Stomach smooth muscle (tissue), 2 donors: ENCODE measurements around the gene GRM3.

Source experiments
- H3K27ac ChIP-seq: one replicate; pipeline ENCODE4 v1.7.0; 2013; ENCODE audit warnings: mild to moderate bottlenecking, low read length, inconsistent platforms
- H3K27me3 ChIP-seq, 2 donors: one replicate each; pipeline ENCODE4 v1.7.0; 2013; ENCODE audit warnings: low read length in 2 of 2; ENCODE audit not compliant: insufficient read depth in 2 of 2, control insufficient read depth in 1 of 2
- H3K36me3 ChIP-seq, 2 donors: one replicate each; pipeline ENCODE4 v1.7.0; 2013; ENCODE audit warnings: low read length in 2 of 2; ENCODE audit not compliant: control insufficient read depth in 2 of 2, insufficient read depth in 2 of 2
- H3K4me1 ChIP-seq: one replicate; pipeline ENCODE4 v1.7.0; 2013; ENCODE audit warnings: low read length; ENCODE audit not compliant: control insufficient read depth, insufficient read depth
- H3K4me3 ChIP-seq, 2 donors: one replicate each; pipeline ENCODE4 v1.7.0; 2013; ENCODE audit warnings: low read length in 2 of 2
- H3K9ac ChIP-seq, 2 donors: one replicate each; pipeline ENCODE4 v1.7.0; 2013; ENCODE audit warnings: low read length in 2 of 2, mild to moderate bottlenecking in 1 of 2
- H3K9me3 ChIP-seq, 2 donors: one replicate each; pipeline ENCODE4 v1.7.0; 2013; ENCODE audit warnings: low read length in 2 of 2; ENCODE audit not compliant: control insufficient read depth in 2 of 2
- donor health status: healthy.
- donor health status: Pancreatic carcinoma.

GRM3 gene

DNA sequence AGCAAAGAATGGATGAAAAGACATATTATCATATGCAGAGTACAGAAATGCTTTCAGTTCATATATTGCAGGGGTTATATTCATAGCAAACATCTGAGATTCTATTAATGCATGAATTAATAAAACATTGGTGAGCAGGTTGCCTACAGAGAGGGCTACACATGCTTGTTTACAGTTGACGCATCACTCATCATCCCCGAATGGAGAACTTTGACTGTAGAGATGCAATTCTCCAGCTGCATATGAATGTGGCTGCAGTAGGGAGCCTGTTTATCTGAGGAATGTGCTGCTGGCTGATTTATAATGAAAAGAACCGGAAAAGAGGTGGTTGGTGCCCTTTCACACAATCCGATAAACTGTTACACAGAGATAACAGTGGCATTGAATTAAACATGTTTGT lies 116.5 kb downstream of the GRM3 start:
- H3K4me1 ChIP-seq = no peaks in the 10 kb centered on the region
- no peaks in the 10 kb centered on the region for H3K9me3 ChIP-seq
- no peak overlapping the region for H3K4me3 ChIP-seq
- H3K36me3 ChIP-seq = no peaks in the 10 kb centered on the region
- no peak overlapping the region for H3K9ac ChIP-seq
- H3K27ac ChIP-seq = no peak overlapping the region
- no peaks in the 10 kb centered on the region for H3K27me3 ChIP-seq

DNA sequence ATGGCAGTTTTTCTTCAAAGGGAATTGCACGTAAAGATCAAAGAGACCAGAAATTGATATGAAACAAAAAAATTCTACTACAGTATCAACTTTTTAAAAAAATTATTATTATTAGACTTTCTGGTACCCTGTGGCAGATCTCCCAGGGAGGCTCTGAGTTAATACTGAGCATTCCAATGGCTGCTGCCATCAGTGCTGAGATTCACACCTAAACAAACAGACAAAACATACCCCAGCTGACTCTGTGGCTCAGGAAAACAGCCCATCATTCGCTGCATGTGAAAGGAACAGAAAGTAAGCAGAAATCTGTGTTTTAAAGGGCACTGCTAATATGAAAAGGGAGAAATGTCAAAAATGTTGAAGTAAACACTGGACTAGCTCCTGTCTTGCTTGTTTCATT lies 118.4 kb downstream of the GRM3 start:
- Histone ChIP-seq H3K27me3 (no peaks in the 10 kb centered on the region), H3K9me3 (no peaks in the 10 kb centered on the region), H3K27ac (no peak overlapping the region), H3K9ac (no peak overlapping the region), H3K36me3 (no peaks in the 10 kb centered on the region), H3K4me3 (no peak overlapping the region), H3K4me1 (no peaks in the 10 kb centered on the region)

DNA sequence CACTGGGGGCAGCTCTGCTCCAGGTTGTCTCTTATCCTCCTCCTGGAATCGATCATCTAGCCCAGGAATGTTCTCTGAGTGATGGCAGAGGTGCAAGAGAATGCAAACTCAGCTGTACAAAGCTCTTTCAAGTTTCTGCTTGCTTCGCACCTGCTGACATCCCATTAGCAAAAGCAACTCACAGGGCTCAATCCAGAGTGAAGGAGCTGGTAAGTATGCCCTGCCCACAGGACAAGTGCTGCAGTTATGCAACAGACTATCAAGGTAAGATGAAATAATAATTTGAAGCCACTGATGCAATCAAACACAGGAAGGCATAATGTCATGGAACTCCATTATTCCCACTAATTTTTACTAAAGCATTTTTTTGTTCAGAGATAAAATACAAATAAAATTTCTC lies 122.2 kb downstream of the GRM3 start:
- Histone ChIP-seq H3K9me3 (no peaks in the 10 kb centered on the region), H3K36me3 (no peaks in the 10 kb centered on the region), H3K27ac (no peak overlapping the region), H3K4me1 (no peaks in the 10 kb centered on the region), H3K9ac (no peak overlapping the region), H3K4me3 (no peak overlapping the region), H3K27me3 (no peaks in the 10 kb centered on the region)

DNA sequence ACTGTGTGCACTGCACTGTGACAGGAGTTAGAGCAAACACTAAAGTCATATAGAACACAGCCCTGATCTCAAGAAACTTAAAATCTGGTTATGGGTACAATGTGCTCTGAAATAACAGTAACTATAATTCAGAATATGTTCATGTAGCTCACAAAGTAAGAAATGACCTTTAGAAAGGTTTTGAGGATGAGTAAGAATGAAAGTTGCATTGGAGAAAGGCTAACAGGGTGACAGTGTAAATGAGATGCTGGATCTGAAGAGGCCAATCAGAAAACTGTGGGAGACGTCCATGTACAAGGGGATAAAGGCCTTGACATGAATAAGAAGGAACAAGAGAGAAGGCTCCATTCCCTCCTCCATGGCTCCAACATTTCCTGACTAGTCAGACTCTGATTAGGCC lies 124.7 kb downstream of the GRM3 start:
- no peaks in the 10 kb centered on the region for H3K36me3 ChIP-seq
- no peak overlapping the region for H3K9ac ChIP-seq
- H3K27ac ChIP-seq = no peak overlapping the region
- H3K9me3 ChIP-seq = no peaks in the 10 kb centered on the region
- H3K4me3 ChIP-seq = no peak overlapping the region
- H3K27me3 ChIP-seq = no peaks in the 10 kb centered on the region
- no peaks in the 10 kb centered on the region for H3K4me1 ChIP-seq

DNA sequence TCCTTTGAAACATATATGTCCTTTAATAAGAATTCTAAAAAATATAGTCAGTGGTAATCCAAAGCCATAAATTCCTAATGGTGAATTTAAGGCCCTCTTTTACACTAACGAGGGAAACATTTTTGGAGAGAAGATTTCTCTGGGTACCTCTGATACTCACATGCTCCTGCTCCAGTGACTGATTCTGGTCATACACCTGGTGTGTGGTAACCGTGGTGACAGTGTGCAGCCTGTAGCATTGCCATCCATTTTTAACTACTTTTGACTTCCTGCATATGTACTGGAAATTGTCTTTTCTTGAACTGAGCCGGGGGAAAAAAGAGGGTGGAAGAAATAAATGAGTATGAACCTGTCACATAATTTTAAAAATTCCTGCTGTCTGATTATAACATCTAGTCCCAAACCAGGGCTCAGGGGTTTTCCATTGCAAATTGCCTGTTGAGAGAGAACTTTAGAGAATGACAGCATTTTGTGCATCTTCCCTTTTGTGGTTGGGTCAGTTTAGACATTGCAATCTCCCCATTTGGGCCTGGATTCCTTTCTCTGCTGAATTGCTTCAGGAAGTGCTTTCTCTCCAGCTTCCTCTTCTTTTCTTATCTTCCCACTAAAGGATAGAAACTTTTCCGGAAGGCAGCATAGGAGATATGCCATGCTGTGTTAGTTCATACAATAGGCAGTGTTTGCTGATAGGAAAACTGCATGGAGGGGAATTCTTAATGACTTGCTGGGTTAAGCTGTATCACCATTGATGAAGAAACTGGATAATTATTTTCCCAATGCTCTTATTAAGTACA lies 125.5 kb downstream of the GRM3 start:
- Histone ChIP-seq H3K27me3 (no peaks in the 10 kb centered on the region), H3K9me3 (no peaks in the 10 kb centered on the region), H3K27ac (no peak overlapping the region), H3K4me1 (no peaks in the 10 kb centered on the region), H3K9ac (no peak overlapping the region), H3K4me3 (no peak overlapping the region), H3K36me3 (no peaks in the 10 kb centered on the region)

DNA sequence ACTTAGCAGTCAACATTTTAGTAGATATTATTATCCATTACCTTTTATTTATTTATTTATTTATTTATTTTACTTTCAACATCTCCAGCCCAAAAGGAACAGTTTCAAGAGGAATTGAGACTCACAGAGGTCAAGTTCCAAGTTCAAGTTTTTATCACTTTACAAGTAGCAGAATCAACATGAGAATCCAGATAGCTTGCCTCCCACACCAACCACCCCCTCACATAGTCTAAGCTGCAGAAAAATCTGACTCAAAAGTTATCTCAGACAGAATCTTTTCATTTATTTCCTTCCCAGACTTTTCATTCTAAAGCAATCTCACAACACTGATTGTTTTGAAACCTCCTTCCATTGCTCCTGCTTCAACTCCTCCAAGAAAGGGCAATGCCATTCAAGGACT lies 129.6 kb downstream of the GRM3 start:
- no peak overlapping the region for H3K9ac ChIP-seq

DNA sequence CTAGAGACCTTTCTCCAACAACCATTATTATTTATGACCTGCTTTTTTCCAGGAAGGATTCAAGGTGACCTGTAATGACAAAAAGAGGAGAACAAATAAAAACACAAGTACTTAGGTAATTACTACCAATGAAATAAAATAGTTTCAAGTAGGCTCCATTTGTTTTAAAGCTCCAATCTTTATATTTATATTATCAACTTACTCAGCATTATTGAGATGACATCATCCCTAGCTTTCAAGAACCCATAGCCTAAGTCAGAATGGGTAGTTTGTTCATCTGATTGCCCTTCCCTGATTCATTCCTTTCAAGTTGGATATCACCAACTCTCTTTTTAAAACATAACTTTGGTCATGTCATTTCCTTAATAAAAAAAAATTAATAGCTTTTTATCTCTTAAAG lies 131.5 kb downstream of the GRM3 start:
- H3K27ac ChIP-seq = no peak overlapping the region
- H3K36me3 ChIP-seq = no peaks in the 10 kb centered on the region
- H3K9me3 ChIP-seq = no peaks in the 10 kb centered on the region
- H3K4me1 ChIP-seq = no peaks in the 10 kb centered on the region
- no peak overlapping the region for H3K4me3 ChIP-seq
- H3K9ac ChIP-seq = no peak overlapping the region
- H3K27me3 ChIP-seq = no peaks in the 10 kb centered on the region

More for the DNA sequence above, 129.6 kb downstream of the GRM3 start:
- no peaks in the 10 kb centered on the region for H3K4me1 ChIP-seq
- no peaks in the 10 kb centered on the region for H3K27me3 ChIP-seq
- H3K4me3 ChIP-seq = no peak overlapping the region
- H3K36me3 ChIP-seq = no peaks in the 10 kb centered on the region
- H3K9me3 ChIP-seq = no peaks in the 10 kb centered on the region
- H3K27ac ChIP-seq = no peak overlapping the region

DNA sequence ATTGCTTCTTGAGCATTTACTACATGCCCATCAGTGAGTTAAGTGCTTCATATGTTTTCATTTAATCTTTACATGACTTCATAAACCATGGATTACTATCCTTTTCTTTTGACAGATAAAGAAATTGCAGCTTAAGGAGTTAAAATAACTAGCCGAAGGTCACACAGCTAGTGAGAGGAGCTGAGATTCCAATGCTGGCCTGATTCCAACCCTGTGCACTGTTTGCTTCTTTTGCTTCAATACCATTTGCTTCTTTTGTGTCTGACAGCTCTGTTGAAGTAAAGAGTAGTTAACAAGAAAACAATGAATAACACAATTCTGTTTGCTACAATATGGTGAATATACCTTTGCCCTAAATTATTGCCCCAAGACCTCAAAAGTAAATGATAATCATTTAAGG lies 132.4 kb downstream of the GRM3 start:
- Histone ChIP-seq H3K36me3 (no peaks in the 10 kb centered on the region), H3K27me3 (no peaks in the 10 kb centered on the region), H3K9ac (no peak overlapping the region), H3K4me3 (no peak overlapping the region), H3K27ac (no peak overlapping the region), H3K9me3 (no peaks in the 10 kb centered on the region), H3K4me1 (no peaks in the 10 kb centered on the region)

DNA sequence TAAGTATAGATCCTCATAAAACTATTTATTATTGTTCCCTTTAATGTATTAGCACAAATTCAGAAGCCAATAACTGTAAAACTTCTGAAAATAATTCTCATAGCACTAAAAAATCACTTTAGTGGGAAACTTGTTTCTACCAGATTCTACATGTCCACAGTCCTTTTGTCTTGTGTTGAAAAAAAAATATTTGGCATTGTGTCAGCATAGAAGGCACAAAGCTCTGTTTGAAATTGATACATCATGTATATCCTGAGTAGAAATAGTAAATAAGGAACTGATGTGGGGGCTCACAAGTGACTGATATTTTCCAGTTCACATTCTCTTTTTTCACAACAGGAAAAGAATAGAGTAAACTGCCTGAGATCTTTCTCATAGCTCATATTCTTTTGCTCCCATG lies 134.6 kb downstream of the GRM3 start:
- H3K4me3 ChIP-seq = no peak overlapping the region
- H3K9me3 ChIP-seq = no peaks in the 10 kb centered on the region
- no peak overlapping the region for H3K9ac ChIP-seq
- H3K27me3 ChIP-seq = no peaks in the 10 kb centered on the region
- no peak overlapping the region for H3K27ac ChIP-seq
- H3K4me1 ChIP-seq = no peaks in the 10 kb centered on the region
- H3K36me3 ChIP-seq = no peaks in the 10 kb centered on the region

DNA sequence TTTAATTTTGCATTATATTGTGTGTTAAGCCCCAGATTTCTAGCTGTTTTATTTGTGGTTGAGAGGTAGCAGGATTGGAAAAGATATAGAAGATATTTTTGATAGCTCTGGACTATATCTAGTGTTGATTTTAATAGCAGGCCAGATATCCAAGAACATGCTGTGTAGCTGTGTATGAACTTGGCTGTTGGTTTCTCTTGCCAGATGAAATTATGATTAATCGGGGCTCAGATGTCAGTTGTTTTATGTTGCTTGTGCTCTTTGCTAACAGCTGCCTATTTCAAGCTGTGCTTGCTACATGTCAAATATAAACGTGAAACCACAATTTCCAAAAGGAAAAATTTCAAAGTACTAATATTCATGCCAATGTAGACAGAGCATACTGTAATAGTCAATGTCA lies 141.1 kb downstream of the GRM3 start:
- no peak overlapping the region for H3K4me3 ChIP-seq
- H3K27ac ChIP-seq = no peak overlapping the region
- no peaks in the 10 kb centered on the region for H3K4me1 ChIP-seq
- H3K9ac ChIP-seq = no peak overlapping the region
- H3K27me3 ChIP-seq = no peaks in the 10 kb centered on the region
- H3K36me3 ChIP-seq = no peaks in the 10 kb centered on the region
- H3K9me3 ChIP-seq = peaks cover 0 to 5% of the 10 kb centered on the region in 2 donors

DNA sequence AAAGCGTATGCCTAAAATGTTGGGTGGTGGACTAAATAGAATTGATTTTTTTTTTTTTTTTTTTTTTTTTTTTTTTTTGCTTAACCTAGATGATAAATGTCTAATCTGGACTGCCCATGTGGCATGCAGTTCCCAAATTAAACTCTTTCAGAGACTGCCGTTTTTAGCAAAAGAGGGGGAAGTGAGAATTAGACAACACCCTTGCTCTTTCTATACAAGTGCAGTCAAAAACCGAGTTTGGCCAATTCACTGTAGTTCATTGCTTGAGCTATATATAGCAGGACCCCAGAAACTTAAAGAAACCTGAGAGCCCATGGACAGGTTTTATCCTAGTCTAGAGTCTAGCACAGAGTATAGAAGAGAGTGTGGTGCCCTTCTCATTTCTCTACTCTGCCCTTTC lies 141.9 kb downstream of the GRM3 start:
- H3K27ac ChIP-seq = no peak overlapping the region
- no peaks in the 10 kb centered on the region for H3K27me3 ChIP-seq
- H3K9me3 ChIP-seq = peaks cover 0 to 5% of the 10 kb centered on the region in 2 donors
- no peaks in the 10 kb centered on the region for H3K36me3 ChIP-seq
- no peak overlapping the region for H3K4me3 ChIP-seq
- no peak overlapping the region for H3K9ac ChIP-seq
- H3K4me1 ChIP-seq = no peaks in the 10 kb centered on the region
